GM12878 (cell line): Measurements from ENCODE around the gene PANK1. TPM values are rescaled to one million over a fixed set of nuclear protein-coding genes. Genes with fewer than 3 reads are reported as not detected.
A peak's percentile ranks its signal among the peaks of the same experiment; 100 is the strongest.

Experiments
- CEBPB ChIP-seq, 2 experiments: fragments of 150-350 bp in 1 of 2; IDR thresholded peaks; 2 replicates each; pipeline ENCODE4 v1.6.1; 2012 to 2014; ENCODE audit warnings: low read depth in 2 of 2, low read length in 2 of 2, borderline replicate concordance in 1 of 2, inconsistent platforms in 1 of 2
- EP300 ChIP-seq, 2 experiments: fragments of 150-350 bp in 1 of 2; IDR thresholded peaks; 2 replicates each; pipeline ENCODE4 v1.6.1; 2011 to 2012; ENCODE audit warnings: low read depth in 2 of 2, low read length in 2 of 2, borderline replicate concordance in 1 of 2, improper control_type of control experiment in 1 of 2, inconsistent platforms in 1 of 2; ENCODE audit not compliant: control insufficient read depth in 1 of 2
- GATAD2B ChIP-seq: fragments of 450-650 bp; conservative IDR thresholded peaks from 2 replicates; pipeline ENCODE4 v1.6.1; 2017; ENCODE audit warnings: low read depth, mild to moderate bottlenecking, moderate library complexity
- IKZF2 ChIP-seq, 2 experiments: fragments of 450-650 bp; IDR thresholded peaks; 2 replicates each; pipeline ENCODE4 v1.6.1; 2017; ENCODE audit warnings: mild to moderate bottlenecking in 2 of 2, moderate library complexity in 2 of 2
- NFIC ChIP-seq: IDR thresholded peaks from 2 replicates; pipeline ENCODE4 v1.6.1; 2012; ENCODE audit warnings: low read depth, mild to moderate bottlenecking, inconsistent platforms, low read length, moderate library complexity
- NRF1 ChIP-seq: conservative IDR thresholded peaks from 2 replicates; pipeline ENCODE4 v1.6.1; 2011; ENCODE audit warnings: mild to moderate bottlenecking, low read depth, low read length, improper control_type of control experiment
- PRDM15 ChIP-seq: fragments of 450-650 bp; formaldehyde crosslinking; IDR thresholded peaks from 2 replicates; pipeline ENCODE4 v1.4.0; 2020; ENCODE audit warnings: mild to moderate bottlenecking, moderate library complexity
- RUNX3 ChIP-seq: IDR thresholded peaks from 2 replicates; pipeline ENCODE4 v1.6.1; 2012; ENCODE audit warnings: low read length, inconsistent platforms
- SMAD1 ChIP-seq: fragments of 450-650 bp; IDR thresholded peaks from 2 replicates; pipeline ENCODE4 v1.6.1; 2018; ENCODE audit warnings: mild to moderate bottlenecking, low read depth; ENCODE audit not compliant: partially characterized antibody
- SP1 ChIP-seq: IDR thresholded peaks from one replicate; pipeline ENCODE4 v1.6.1; 2011; ENCODE audit warnings: low read depth, low read length
- SPI1 ChIP-seq: IDR thresholded peaks from 2 replicates; pipeline ENCODE4 v1.6.1; 2011; ENCODE audit warnings: low read depth, mild to moderate bottlenecking, low read length, moderate library complexity, borderline replicate concordance; ENCODE audit not compliant: insufficient read depth
- YY1 ChIP-seq: IDR thresholded peaks from 2 replicates; pipeline ENCODE4 v1.6.1; 2011; ENCODE audit warnings: low read depth, mild to moderate bottlenecking, low read length
- ZNF274 ChIP-seq: IDR thresholded peaks from one replicate; pipeline ENCODE4 v1.8.0; 2011; ENCODE audit not compliant: insufficient read length, insufficient read depth
- polyA plus RNA-seq, 11 experiments: library from polyadenylated mRNA; depleted of rRNA in 4 of 11; unstranded in 6 of 11; stranded (reverse) in 5 of 11; fragments of >200 nt; fragmentation: Nextera tagmentation in 4 of 11; fragmentation: Illumina TruSeq in 1 of 11; extraction: Ambion mirVana in 4 of 11; extraction: Trizol in 1 of 11; gene quantifications; 1 replicate in 1 of 11; 2 replicates in 10 of 11; pipeline versions ENCODE4 v1.2.1 to v1.2.3, GENCODE V29; 2011 to 2016; ENCODE audit warnings: inconsistent platforms in 2 of 11, missing spikeins in 2 of 11, low read depth in 1 of 11
- total RNA-seq, 4 experiments: library from RNA; depleted of rRNA in 3 of 4; stranded (reverse); fragments of >200 nt in 3 of 4; fragmentation: Illumina TruSeq in 1 of 4; extraction: Trizol in 1 of 4; gene quantifications; 2 replicates each; pipeline versions ENCODE4 v1.2.1 to v1.2.3, GENCODE V29; 2013 to 2021

The PANK1 gene
- total and polyA plus RNA-seq, 10 of the 15 experiments (the other 5 are each of a cell fraction or from before 2014, with no cell fraction given): 1.9 to 10.6 (median 5.8) TPM

- TF ChIP-seq PRDM15 (CRISPR knock-in tag) (no peak), ZNF274 (no peak), YY1 (no peak; the same call in 1 of the 2 replicates), IKZF2 (IDR thresholded peaks at IDR 0.05) (no peak), EP300 (IDR thresholded peaks at IDR 0.05; ENCODE audit: borderline replicate concordance in 1 of 2, control insufficient read depth in 1 of 2, low read depth in 2 of 2, low read length in 2 of 2) (no peak), NFIC (no peak; the same call in 1 of the 2 replicates), GATAD2B (no peak), NRF1 (no peak), SMAD1 (peak; percentile 80), SPI1 (no peak), SP1 (peak; percentile 77), CEBPB (IDR thresholded peaks at IDR 0.05; ENCODE audit: borderline replicate concordance in 1 of 2, low read depth in 2 of 2, low read length in 2 of 2) (no peak), RUNX3 (peak; percentile 76)
Observed at GRCh38 chr10:89643812-89644690, 991 bp downstream of the PANK1 start (continued).
